Ovary (tissue), 3 donors: ENCODE results near the gene KRTAP9-6.

Experiments used
- CTCF ChIP-seq, 3 donors: fragments of 450-650 bp in 2 of 3; fragments of 200-600 bp in 1 of 3; IDR thresholded peaks; one replicate each; pipeline versions ENCODE4 v1.5.1 to v1.8.0; 2016 to 2022; ENCODE audit warnings: antibody characterized with exemption in 3 of 3, mild to moderate bottlenecking in 1 of 3
- EP300 ChIP-seq: sonication (generic); formaldehyde crosslinking; IDR thresholded peaks from one replicate; pipeline ENCODE4 v1.6.1; 2017; ENCODE audit warnings: antibody characterized with exemption
- donor health status: DM: no; HTN: no; CAD: no.

- TF ChIP-seq CTCF (IDR thresholded peaks at IDR 0.05), result no peak
- no peak for TF ChIP-seq EP300
These were observed 2.5 kb downstream of the KRTAP9-6 start for GRCh38 chr17:41267711-41268110.
